Lower lobe of right lung (tissue), 2 donors: ENCODE results near the gene OR2C3. TPM values are rescaled to one million over a fixed set of nuclear protein-coding genes. Genes with fewer than 3 reads are reported as not detected.

Experiments used
- ATAC-seq, 2 donors: fragments of 200-7000 bp; cut with Tn5 transposase; one replicate each; pipeline ENCODE4 v1.9.1; 2020 to 2022; ENCODE audit warnings: mild to moderate bottlenecking in 2 of 2, moderate library complexity in 2 of 2
- DNase-seq: peaks from one replicate; pipeline ENCODE4 v3.0.0-alpha.2; 2020
- H3K27ac ChIP-seq: fragments of 200-600 bp; one replicate; pipeline ENCODE4 v1.8.0; 2022
- H3K27me3 ChIP-seq: fragments of 200-600 bp; one replicate; pipeline ENCODE4 v1.8.0; 2022; ENCODE audit warnings: low read depth
- H3K36me3 ChIP-seq: fragments of 200-600 bp; one replicate; pipeline ENCODE4 v1.8.0; 2022; ENCODE audit warnings: mild to moderate bottlenecking
- H3K4me1 ChIP-seq: fragments of 200-600 bp; one replicate; pipeline ENCODE4 v1.8.0; 2022
- H3K4me3 ChIP-seq: fragments of 200-600 bp; one replicate; pipeline ENCODE4 v1.8.0; 2022; ENCODE audit warnings: mild to moderate bottlenecking
- H3K9me3 ChIP-seq: fragments of 200-600 bp; one replicate; pipeline ENCODE4 v1.8.0; 2022
- intact Hi-C: fragments of 100-400 bp; cut with DNase I; formaldehyde crosslinking; loops from one replicate; pipeline ENCODE4 v1.11.0; 2022
- long read RNA-seq: library from polyadenylated mRNA; unstranded; transcript quantifications from one replicate; pipeline ENCODE4 v2.0.0, GENCODE V29; 2021
- total RNA-seq: library from RNA; stranded (reverse); fragmentation: NEBNext Ultra II Directional; extraction: Animal tissue kit (Norgen Biotek cat#: 25700); gene quantifications from one replicate; pipeline ENCODE4 v1.2.1, GENCODE V29; 2021
- TF ChIP-seq, protein P1 (sequence below): fragments of 200-600 bp; IDR thresholded peaks from one replicate; pipeline ENCODE4 v1.8.0; 2022; ENCODE audit warnings: antibody characterized with exemption, mild to moderate bottlenecking
- donor health status: DM: no; HTN: yes; CAD: no; lungs with severe emphysema.

Gene OR2C3
- total RNA-seq: 0.06 TPM
- long read RNA-seq: 0 reads

DNA sequence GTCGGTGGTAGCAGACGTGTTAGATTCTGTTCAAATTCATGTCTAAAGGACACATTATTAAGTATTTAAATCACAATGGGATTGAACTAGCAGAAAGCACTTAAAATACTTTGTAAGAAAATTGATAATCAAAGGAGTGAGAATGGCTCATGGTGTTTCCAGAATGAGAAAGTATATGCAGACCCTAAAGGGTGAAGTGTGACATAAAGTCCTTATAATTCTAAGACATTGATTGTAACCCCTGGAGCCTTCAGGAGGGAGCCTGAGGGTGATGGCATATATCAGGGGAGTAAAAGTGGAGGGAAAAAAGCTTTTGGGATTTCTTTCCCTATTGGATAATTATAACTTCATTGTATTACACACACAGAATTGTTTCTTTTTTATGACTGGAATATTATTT is at the start of gene OR2C3:
TSS of gene OR2C3 (minus strand) at position 101 of the 400 bp plus-strand sequence. CDS start 3,929 bp downstream, outside the sequence.
- Histone ChIP-seq H3K27ac (no peak within 1 kb of the TSS), H3K4me3 (no peak within 1 kb of the TSS), H3K27me3 (no peaks in the 10 kb centered on the region), H3K4me1 (no peaks in the 10 kb centered on the region), H3K9me3 (no peaks in the 10 kb centered on the region), H3K36me3 (no peaks in the 10 kb centered on the region)
- intact Hi-C loops: no loop called here
- ATAC-seq (no peak), DNase-seq (no peak)
- TF ChIP-seq, protein P1, sequence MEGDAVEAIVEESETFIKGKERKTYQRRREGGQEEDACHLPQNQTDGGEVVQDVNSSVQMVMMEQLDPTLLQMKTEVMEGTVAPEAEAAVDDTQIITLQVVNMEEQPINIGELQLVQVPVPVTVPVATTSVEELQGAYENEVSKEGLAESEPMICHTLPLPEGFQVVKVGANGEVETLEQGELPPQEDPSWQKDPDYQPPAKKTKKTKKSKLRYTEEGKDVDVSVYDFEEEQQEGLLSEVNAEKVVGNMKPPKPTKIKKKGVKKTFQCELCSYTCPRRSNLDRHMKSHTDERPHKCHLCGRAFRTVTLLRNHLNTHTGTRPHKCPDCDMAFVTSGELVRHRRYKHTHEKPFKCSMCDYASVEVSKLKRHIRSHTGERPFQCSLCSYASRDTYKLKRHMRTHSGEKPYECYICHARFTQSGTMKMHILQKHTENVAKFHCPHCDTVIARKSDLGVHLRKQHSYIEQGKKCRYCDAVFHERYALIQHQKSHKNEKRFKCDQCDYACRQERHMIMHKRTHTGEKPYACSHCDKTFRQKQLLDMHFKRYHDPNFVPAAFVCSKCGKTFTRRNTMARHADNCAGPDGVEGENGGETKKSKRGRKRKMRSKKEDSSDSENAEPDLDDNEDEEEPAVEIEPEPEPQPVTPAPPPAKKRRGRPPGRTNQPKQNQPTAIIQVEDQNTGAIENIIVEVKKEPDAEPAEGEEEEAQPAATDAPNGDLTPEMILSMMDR: no peak

- H3K4me3 ChIP-seq: no peak overlapping the region
- no peaks in the 10 kb centered on the region for H3K27me3 ChIP-seq
- no peaks in the 10 kb centered on the region for H3K9me3 ChIP-seq
- TF ChIP-seq, protein P1: no peak
- DNase-seq: no peak
- H3K27ac ChIP-seq: no peak overlapping the region
- H3K36me3 ChIP-seq: no peaks in the 10 kb centered on the region
- H3K4me1 ChIP-seq: no peaks in the 10 kb centered on the region
- intact Hi-C loops: no loop called here
- ATAC-seq: no peak
Measured at GRCh38 chr1:247578946-247579460, 42.8 kb upstream of the OR2C3 start.

- DNase-seq (no peak), ATAC-seq (no peak)
- Histone ChIP-seq H3K36me3 (no peaks in the 10 kb centered on the region), H3K27ac (no peak overlapping the region), H3K27me3 (no peaks in the 10 kb centered on the region), H3K9me3 (no peaks in the 10 kb centered on the region), H3K4me3 (no peak overlapping the region), H3K4me1 (no peaks in the 10 kb centered on the region)
- TF ChIP-seq, protein P1: peak; percentile 36
- intact Hi-C loops: no loop called here
Measured at GRCh38 chr1:247576514-247576913, 40.3 kb upstream of the OR2C3 start.

DNA sequence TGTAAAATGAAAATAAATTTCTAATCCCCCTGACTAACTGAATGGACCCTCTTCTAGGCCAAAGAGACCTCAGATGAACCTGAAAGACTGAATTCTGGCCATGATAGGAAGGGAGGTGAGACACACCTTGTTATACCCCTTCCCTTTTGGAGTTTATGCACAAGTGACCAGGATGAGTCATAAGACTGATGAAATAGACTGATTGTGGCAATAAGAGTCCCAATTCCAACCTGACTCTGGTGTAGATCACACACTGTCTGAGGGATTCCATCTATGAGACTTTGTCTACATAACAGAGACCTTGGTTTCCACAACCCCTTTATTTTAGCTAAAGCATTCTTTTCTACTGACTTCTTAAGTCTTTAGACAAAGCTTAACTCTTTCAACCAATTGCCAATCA is 38.4 kb upstream of the OR2C3 start:
- intact Hi-C loops: no loop called here
- TF ChIP-seq, protein P1: no peak
- no peak for ATAC-seq
- Histone ChIP-seq H3K27me3 (no peaks in the 10 kb centered on the region), H3K4me1 (no peaks in the 10 kb centered on the region), H3K36me3 (no peaks in the 10 kb centered on the region), H3K9me3 (no peaks in the 10 kb centered on the region), H3K4me3 (no peak overlapping the region), H3K27ac (no peak overlapping the region)
- DNase-seq: no peak

- intact Hi-C loops: no loop called here
- Histone ChIP-seq H3K36me3 (no peaks in the 10 kb centered on the region), H3K27ac (no peak overlapping the region), H3K9me3 (no peaks in the 10 kb centered on the region), H3K4me3 (no peak overlapping the region), H3K27me3 (no peaks in the 10 kb centered on the region), H3K4me1 (no peaks in the 10 kb centered on the region)
- no peak for ATAC-seq
- TF ChIP-seq, protein P1: no peak
- DNase-seq: no peak
Measured at GRCh38 chr1:247574236-247574635, 38.0 kb upstream of the OR2C3 start.
